WI38 (cell line): ENCODE data around the gene COX6B2.

Experiments
- H3K4me3 ChIP-seq: 2 replicates; pipeline ENCODE4 v1.5.1; 2011; ENCODE audit warnings: low read depth, mild to moderate bottlenecking, control low read depth, low read length
- CTCF ChIP-seq: IDR thresholded peaks from 2 replicates; pipeline ENCODE4 v1.5.1; 2012; ENCODE audit warnings: low read depth, mild to moderate bottlenecking, control low read depth, low read length

Gene COX6B2

GRCh38 chr19:55348317-55349034 lies 6.0 kb downstream of the COX6B2 start:
- no peak for TF ChIP-seq CTCF
- H3K4me3 ChIP-seq, result no peak overlapping the region

GRCh38 chr19:55347442-55348009 lies 7.0 kb downstream of the COX6B2 start:
- no peak overlapping the region for H3K4me3 ChIP-seq
- TF ChIP-seq CTCF, result no peak

GRCh38 chr19:55346725-55347441 lies 7.6 kb downstream of the COX6B2 start:
- TF ChIP-seq CTCF, result no peak
- H3K4me3 ChIP-seq, result no peak overlapping the region

- no peak overlapping the region for H3K4me3 ChIP-seq
- no peak for TF ChIP-seq CTCF
Observed at GRCh38 chr19:55345818-55346724, 8.4 kb downstream of the COX6B2 start.

GRCh38 chr19:55345101-55345817 lies 9.3 kb downstream of the COX6B2 start:
- no peak overlapping the region for H3K4me3 ChIP-seq
- TF ChIP-seq CTCF, result no peak

GRCh38 chr19:55344444-55344843 lies 10.1 kb downstream of the COX6B2 start:
- H3K4me3 ChIP-seq, result no peak overlapping the region
- no peak for TF ChIP-seq CTCF
